KOPT-K1 (cell line): ENCODE measurements around the gene WDFY2.

ENCODE experiments used
- H3K27ac ChIP-seq: fragments of 200-600 bp; sonication (generic); 2 replicates; pipeline ENCODE4 v1.5.1; 2016; ENCODE audit warnings: antibody characterized with exemption, mild to moderate bottlenecking, low read depth, low read length; ENCODE audit not compliant: poor library complexity, severe bottlenecking
- H3K36me3 ChIP-seq: fragments of 200-600 bp; sonication (generic); 2 replicates; pipeline ENCODE4 v1.5.1; 2017; ENCODE audit warnings: antibody characterized with exemption, mild to moderate bottlenecking, low read length, moderate library complexity; ENCODE audit not compliant: insufficient read depth
- H3K9me3 ChIP-seq: fragments of 200-600 bp; sonication (generic); 2 replicates; pipeline ENCODE4 v1.5.1; 2017; ENCODE audit warnings: antibody characterized with exemption, low read length, mild to moderate bottlenecking; ENCODE audit not compliant: insufficient read depth, poor library complexity, severe bottlenecking

WDFY2 gene

GRCh38 chr13:51704399-51705313, 120.4 kb downstream of the WDFY2 start:
- no peaks in the 10 kb centered on the region for H3K9me3 ChIP-seq
- H3K36me3 ChIP-seq: 0 out of 2 replicates have a peak, but pooled peaks cover 4% of the 10 kb centered on the region
- no peak overlapping the region for H3K27ac ChIP-seq

GRCh38 chr13:51707461-51707860, 123.2 kb downstream of the WDFY2 start:
- H3K27ac ChIP-seq: no peak overlapping the region
- no peaks in the 10 kb centered on the region for H3K9me3 ChIP-seq
- H3K36me3 ChIP-seq: 0 out of 2 replicates have a peak, but pooled peaks cover 4% of the 10 kb centered on the region

- Histone ChIP-seq H3K27ac (no peak overlapping the region), H3K9me3 (no peaks in the 10 kb centered on the region), H3K36me3 (no peaks in the 10 kb centered on the region)
These were observed 129.5 kb downstream of the WDFY2 start for GRCh38 chr13:51713807-51714206.

GRCh38 chr13:51714663-51715168, 130.5 kb downstream of the WDFY2 start:
- H3K27ac ChIP-seq: no peak overlapping the region

GRCh38 chr13:51715613-51716012, 131.4 kb downstream of the WDFY2 start:
- H3K9me3 ChIP-seq: no peaks in the 10 kb centered on the region
- no peaks in the 10 kb centered on the region for H3K36me3 ChIP-seq
- no peak overlapping the region for H3K27ac ChIP-seq

More at GRCh38 chr13:51714663-51715168, 130.5 kb downstream of the WDFY2 start:
- no peaks in the 10 kb centered on the region for H3K9me3 ChIP-seq
- no peaks in the 10 kb centered on the region for H3K36me3 ChIP-seq

- Histone ChIP-seq H3K36me3 (no peaks in the 10 kb centered on the region), H3K9me3 (no peaks in the 10 kb centered on the region), H3K27ac (no peak overlapping the region)
These were observed 133.6 kb downstream of the WDFY2 start for GRCh38 chr13:51717786-51718398.

GRCh38 chr13:51719394-51719793, 135.1 kb downstream of the WDFY2 start:
- H3K36me3 ChIP-seq: no peaks in the 10 kb centered on the region
- H3K9me3 ChIP-seq: no peaks in the 10 kb centered on the region
- H3K27ac ChIP-seq: no peak overlapping the region

- Histone ChIP-seq H3K9me3 (no peaks in the 10 kb centered on the region), H3K36me3 (no peaks in the 10 kb centered on the region), H3K27ac (no peak overlapping the region)
These were observed 137.2 kb downstream of the WDFY2 start for GRCh38 chr13:51721496-51721895.

- no peaks in the 10 kb centered on the region for H3K9me3 ChIP-seq
- H3K36me3 ChIP-seq: peaks cover 10% of the 10 kb centered on the region; the same call in 1 of the 2 replicates
- H3K27ac ChIP-seq: no peak overlapping the region
These were observed 139.3 kb downstream of the WDFY2 start for GRCh38 chr13:51723529-51723928.

GRCh38 chr13:51724721-51725120, 140.5 kb downstream of the WDFY2 start:
- Histone ChIP-seq H3K9me3 (no peaks in the 10 kb centered on the region), H3K36me3 (peaks cover 10% of the 10 kb centered on the region; the same call in 1 of the 2 replicates), H3K27ac (no peak overlapping the region)

- peaks cover 10% of the 10 kb centered on the region for H3K36me3 ChIP-seq
- H3K27ac ChIP-seq: no peak overlapping the region
- H3K9me3 ChIP-seq: no peaks in the 10 kb centered on the region
These were observed 142.4 kb downstream of the WDFY2 start for GRCh38 chr13:51726446-51727193.

- Histone ChIP-seq H3K9me3 (no peaks in the 10 kb centered on the region), H3K36me3 (peaks cover 10% of the 10 kb centered on the region), H3K27ac (no peak overlapping the region)
These were observed 143.5 kb downstream of the WDFY2 start for GRCh38 chr13:51727634-51728274.

- Histone ChIP-seq H3K9me3 (no peaks in the 10 kb centered on the region), H3K36me3 (peaks cover 10% of the 10 kb centered on the region), H3K27ac (no peak overlapping the region)
These were observed 144.0 kb downstream of the WDFY2 start for GRCh38 chr13:51728275-51728673.

- Histone ChIP-seq H3K9me3 (no peaks in the 10 kb centered on the region), H3K36me3 (peaks cover 10% of the 10 kb centered on the region), H3K27ac (no peak overlapping the region)
These were observed 144.7 kb downstream of the WDFY2 start for GRCh38 chr13:51728972-51729371.
